ENCODE results near the gene STKLD1. TPM values are rescaled to one million over a fixed set of nuclear protein-coding genes. Genes with fewer than 3 reads are reported as not detected.

The STKLD1 gene
- total RNA-seq, 3 donors from 2014 or later = 0.41 to 1.4 (median 1.3) TPM

- TF ChIP-seq CTCF (IDR thresholded peaks at IDR 0.05) = no peak
- Histone ChIP-seq H3K4me3 (no peak overlapping the region), H3K36me3 (ENCODE audit: low read depth) (peaks cover 18% of the 10 kb centered on the region), H3K4me1 (ENCODE audit: low read depth) (peaks cover 20% of the 10 kb centered on the region), H3K9me3 (no peaks in the 10 kb centered on the region)
- intact Hi-C loops (cut with DNase I, micrococcal nuclease) = no loop called here
- DNase-seq (peak in 2 of 3 donors; percentile 26 to 50), ATAC-seq (no peak)
Measured at GRCh38 chr9:133359399-133360175, 16.6 kb upstream of the STKLD1 start.

- H3K4me3 ChIP-seq = no peak overlapping the region
- no peak for ATAC-seq
- peak in 2 of 3 donors; percentile 18 to 21 for DNase-seq
- H3K4me1 ChIP-seq (ENCODE audit: low read depth) = peaks cover 11% of the 10 kb centered on the region
- intact Hi-C loops (cut with DNase I, micrococcal nuclease) = no loop called here
- TF ChIP-seq CTCF (IDR thresholded peaks at IDR 0.05) = no peak
- peaks cover 18% of the 10 kb centered on the region for H3K36me3 ChIP-seq (ENCODE audit: low read depth)
- no peaks in the 10 kb centered on the region for H3K9me3 ChIP-seq
Measured at GRCh38 chr9:133360400-133361393, 15.5 kb upstream of the STKLD1 start.

- Histone ChIP-seq H3K36me3 (ENCODE audit: low read depth) (peaks cover 18% of the 10 kb centered on the region), H3K4me3 (no peak overlapping the region), H3K9me3 (no peaks in the 10 kb centered on the region), H3K4me1 (ENCODE audit: low read depth) (peaks cover 10% of the 10 kb centered on the region)
- TF ChIP-seq CTCF (IDR thresholded peaks at IDR 0.05) = no peak
- ATAC-seq (no peak), DNase-seq (peak in 2 of 3 donors; percentile 6 to 22)
- intact Hi-C loops (cut with DNase I, micrococcal nuclease) = no loop called here
Measured at GRCh38 chr9:133361507-133362092, 14.6 kb upstream of the STKLD1 start.

GRCh38 chr9:133362359-133363044 is 13.7 kb upstream of the STKLD1 start:
- DNase-seq (peak in 1 of 3 donors; percentile 31), ATAC-seq (no peak)
- Histone ChIP-seq H3K36me3 (ENCODE audit: low read depth) (peaks cover 18% of the 10 kb centered on the region), H3K9me3 (no peaks in the 10 kb centered on the region), H3K4me1 (ENCODE audit: low read depth) (peaks cover 4% of the 10 kb centered on the region), H3K4me3 (no peak overlapping the region)
- no peak for TF ChIP-seq CTCF (IDR thresholded peaks at IDR 0.05)
- intact Hi-C loops (cut with DNase I, micrococcal nuclease) = no loop called here

- TF ChIP-seq CTCF (IDR thresholded peaks at IDR 0.05) = no peak
- Histone ChIP-seq H3K9me3 (no peaks in the 10 kb centered on the region), H3K36me3 (ENCODE audit: low read depth) (peaks cover 23% of the 10 kb centered on the region), H3K4me3 (no peak overlapping the region), H3K4me1 (ENCODE audit: low read depth) (peaks cover 30% of the 10 kb centered on the region)
- ATAC-seq = no peak
- peak in 1 of 3 donors; percentile 13 for DNase-seq
- intact Hi-C loops (cut with DNase I, micrococcal nuclease) = no loop called here
Measured at GRCh38 chr9:133366435-133366834, 9.7 kb upstream of the STKLD1 start.

All from mucosa of descending colon (tissue), 3 donors.